Measurements from ENCODE around the gene PHOSPHO1. TPM values are rescaled to one million over a fixed set of nuclear protein-coding genes. Genes with fewer than 3 reads are reported as not detected.

PHOSPHO1 gene
- total RNA-seq, 1 donor from 2014 or later = not detected

DNA sequence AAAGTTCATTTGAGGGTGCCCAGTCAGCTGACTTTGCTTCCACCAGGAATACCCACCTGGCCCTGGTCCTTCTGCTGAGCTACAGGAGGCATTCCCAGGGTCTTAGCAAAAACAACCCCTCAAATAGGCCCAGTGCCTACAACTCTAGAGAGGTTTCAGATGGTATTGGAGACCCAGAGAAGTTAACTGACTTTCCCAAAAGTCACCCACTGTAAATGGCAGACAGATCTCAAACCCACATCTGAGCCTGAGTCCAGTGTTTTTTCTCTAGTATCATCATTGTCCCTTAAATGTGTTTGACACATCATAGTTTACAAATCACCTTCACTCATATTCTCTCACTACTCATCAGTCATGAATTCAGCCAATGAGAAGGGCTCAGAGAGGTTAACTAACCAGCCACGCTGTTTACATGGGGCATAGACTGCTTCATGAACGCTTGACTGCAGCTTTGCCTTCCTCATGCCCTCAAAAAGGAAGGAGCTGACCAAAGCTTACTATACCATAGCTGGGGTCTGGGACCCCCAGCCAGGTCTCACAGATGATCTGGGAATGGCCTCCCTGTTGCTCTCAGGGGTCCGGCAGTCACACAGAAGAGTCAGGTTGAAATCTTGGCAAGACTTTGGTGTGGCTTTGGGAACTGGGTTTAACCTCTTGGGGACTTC lies 3.7 kb downstream of the PHOSPHO1 start:
- DNase-seq (ENCODE audit: low spot score in 2 of 2) = no peak
- H3K27me3 ChIP-seq = peaks cover 3% of the 10 kb centered on the region
- H3K4me1 ChIP-seq = peaks cover 0 to 9% of the 10 kb centered on the region in 2 donors
- H3K27ac ChIP-seq = no peak overlapping the region
- H3K9me3 ChIP-seq = no peaks in the 10 kb centered on the region
- H3K36me3 ChIP-seq = no peaks in the 10 kb centered on the region
- H3K4me3 ChIP-seq = no peak overlapping the region
- intact Hi-C loops (cut with DNase I) = loop anchor here (1.0 to 2.0 kb wide), 2 partner anchors 47 to 64 kb away; no protein-coding TSS in a partner anchor
- TF ChIP-seq, protein P1, sequence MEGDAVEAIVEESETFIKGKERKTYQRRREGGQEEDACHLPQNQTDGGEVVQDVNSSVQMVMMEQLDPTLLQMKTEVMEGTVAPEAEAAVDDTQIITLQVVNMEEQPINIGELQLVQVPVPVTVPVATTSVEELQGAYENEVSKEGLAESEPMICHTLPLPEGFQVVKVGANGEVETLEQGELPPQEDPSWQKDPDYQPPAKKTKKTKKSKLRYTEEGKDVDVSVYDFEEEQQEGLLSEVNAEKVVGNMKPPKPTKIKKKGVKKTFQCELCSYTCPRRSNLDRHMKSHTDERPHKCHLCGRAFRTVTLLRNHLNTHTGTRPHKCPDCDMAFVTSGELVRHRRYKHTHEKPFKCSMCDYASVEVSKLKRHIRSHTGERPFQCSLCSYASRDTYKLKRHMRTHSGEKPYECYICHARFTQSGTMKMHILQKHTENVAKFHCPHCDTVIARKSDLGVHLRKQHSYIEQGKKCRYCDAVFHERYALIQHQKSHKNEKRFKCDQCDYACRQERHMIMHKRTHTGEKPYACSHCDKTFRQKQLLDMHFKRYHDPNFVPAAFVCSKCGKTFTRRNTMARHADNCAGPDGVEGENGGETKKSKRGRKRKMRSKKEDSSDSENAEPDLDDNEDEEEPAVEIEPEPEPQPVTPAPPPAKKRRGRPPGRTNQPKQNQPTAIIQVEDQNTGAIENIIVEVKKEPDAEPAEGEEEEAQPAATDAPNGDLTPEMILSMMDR (IDR thresholded peaks at IDR 0.05) = no peak

DNA sequence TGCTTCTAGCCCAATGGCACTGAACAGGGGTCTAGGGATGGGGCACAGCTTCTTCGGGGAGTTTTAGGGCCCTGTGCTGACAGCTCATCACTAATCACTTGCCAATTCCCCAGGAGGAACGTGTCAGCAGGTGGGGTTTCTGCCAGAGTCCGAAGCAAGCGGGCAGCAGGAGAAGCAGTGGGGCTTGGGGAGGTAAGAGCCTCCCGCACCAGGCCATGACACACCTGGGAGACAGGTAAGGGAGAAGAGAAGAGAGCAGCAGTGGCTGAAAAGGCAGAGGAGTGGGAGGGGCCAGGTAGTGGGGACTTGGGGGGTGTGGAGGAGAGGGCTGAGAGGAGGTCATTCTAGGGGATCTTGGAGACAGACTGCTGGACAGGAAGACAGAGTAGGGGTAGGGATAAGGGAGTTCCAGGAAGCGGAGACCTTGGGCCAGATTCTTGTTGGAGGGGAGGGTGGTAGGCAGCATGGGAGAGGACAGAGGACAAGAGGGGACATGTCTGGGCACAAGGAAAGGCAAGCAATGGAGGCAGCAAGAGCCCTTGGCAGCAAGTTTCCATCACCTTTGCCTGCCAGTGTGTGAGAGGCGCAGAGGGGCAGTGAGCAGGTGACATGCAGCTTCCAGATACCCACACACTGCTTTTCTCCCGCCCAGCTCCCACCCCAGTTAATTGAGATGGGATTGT lies 4.9 kb downstream of the PHOSPHO1 start:
- Histone ChIP-seq H3K4me1 (peaks cover 0 to 9% of the 10 kb centered on the region in 2 donors), H3K27me3 (peaks cover 3% of the 10 kb centered on the region), H3K27ac (no peak overlapping the region), H3K9me3 (no peaks in the 10 kb centered on the region), H3K36me3 (no peaks in the 10 kb centered on the region), H3K4me3 (no peak overlapping the region)
- no peak for DNase-seq (ENCODE audit: low spot score in 2 of 2)
- intact Hi-C loops (cut with DNase I) = loop anchor here (2.0 kb wide), 1 partner anchor 65 kb away; no protein-coding TSS in a partner anchor
- TF ChIP-seq, protein P1 (IDR thresholded peaks at IDR 0.05) = no peak

DNA sequence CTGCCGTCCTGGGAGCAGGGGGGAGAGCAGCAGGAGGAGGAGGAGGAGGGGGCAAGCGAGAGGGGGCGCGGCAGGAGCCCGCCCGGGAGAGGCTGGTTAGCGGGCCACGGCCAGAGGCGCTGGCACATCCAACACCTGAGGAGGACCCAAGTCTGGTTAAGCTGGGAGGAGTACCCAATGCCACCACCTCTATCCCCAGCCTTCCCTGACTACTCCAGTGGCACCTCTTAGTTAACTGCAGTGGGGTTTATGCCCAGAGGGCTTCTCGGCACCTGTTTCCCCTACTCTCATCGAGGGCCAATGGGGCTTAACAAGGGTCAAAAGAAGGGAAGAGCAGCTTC lies 5.6 kb downstream of the PHOSPHO1 start:
- Histone ChIP-seq H3K27ac (no peak overlapping the region), H3K4me1 (peaks cover 0 to 2% of the 10 kb centered on the region in 2 donors), H3K36me3 (no peaks in the 10 kb centered on the region), H3K4me3 (peak overlapping the region in 1 of 2 donors; percentile 28), H3K9me3 (no peaks in the 10 kb centered on the region), H3K27me3 (peaks cover 3% of the 10 kb centered on the region)
- intact Hi-C loops (cut with DNase I) = no loop called here
- TF ChIP-seq, protein P1 (IDR thresholded peaks at IDR 0.05) = no peak
- DNase-seq (ENCODE audit: low spot score in 2 of 2) = no peak

DNA sequence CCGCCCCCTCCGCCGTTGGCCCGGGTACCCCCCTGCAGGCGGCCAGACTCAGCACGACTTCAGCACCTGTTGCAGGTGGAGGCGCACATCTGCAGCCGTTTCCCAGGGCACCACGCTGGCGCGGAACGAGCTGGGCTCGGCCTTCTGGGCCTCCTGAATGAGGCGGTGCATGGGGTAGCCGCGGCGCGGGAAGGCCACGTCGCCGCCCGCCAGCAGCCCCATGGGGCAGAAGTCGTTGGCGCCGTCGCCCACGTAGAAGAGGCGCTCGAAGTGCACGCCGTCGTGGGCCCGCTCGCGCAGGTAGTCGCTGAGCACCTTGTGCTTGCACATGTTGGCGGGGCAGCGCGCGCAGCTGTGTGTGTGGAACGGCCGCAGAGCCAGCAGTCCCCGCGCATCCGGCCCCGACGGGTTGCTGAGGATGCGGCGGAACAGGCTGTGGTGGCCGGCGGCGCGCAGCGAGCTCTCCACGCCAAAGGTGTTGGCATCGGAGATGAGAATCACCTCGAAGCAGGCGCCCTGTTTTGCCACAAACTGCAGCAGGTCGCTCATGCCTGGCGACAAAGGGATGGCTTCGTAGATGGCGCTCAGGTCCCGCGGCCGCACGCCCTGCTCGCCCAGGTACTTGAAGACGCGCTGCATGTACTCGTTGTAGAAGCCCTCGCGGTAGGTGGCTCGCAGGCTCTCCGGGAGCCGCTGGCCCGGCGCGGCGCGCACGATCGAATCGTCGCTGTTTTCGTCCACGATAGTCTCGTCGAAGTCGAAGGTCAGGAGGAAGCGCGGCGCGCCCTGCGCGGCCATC lies 6.2 kb downstream of the PHOSPHO1 start:
- no peaks in the 10 kb centered on the region for H3K9me3 ChIP-seq
- peaks cover 3% of the 10 kb centered on the region for H3K27me3 ChIP-seq
- TF ChIP-seq, protein P1 (IDR thresholded peaks at IDR 0.05) = no peak
- no peak for DNase-seq (ENCODE audit: low spot score in 2 of 2)
- H3K27ac ChIP-seq = no peak overlapping the region
- H3K36me3 ChIP-seq = no peaks in the 10 kb centered on the region
- H3K4me1 ChIP-seq = no peaks in the 10 kb centered on the region
- intact Hi-C loops (cut with DNase I) = no loop called here
- H3K4me3 ChIP-seq = peak overlapping the region; percentile 28 to 30

DNA sequence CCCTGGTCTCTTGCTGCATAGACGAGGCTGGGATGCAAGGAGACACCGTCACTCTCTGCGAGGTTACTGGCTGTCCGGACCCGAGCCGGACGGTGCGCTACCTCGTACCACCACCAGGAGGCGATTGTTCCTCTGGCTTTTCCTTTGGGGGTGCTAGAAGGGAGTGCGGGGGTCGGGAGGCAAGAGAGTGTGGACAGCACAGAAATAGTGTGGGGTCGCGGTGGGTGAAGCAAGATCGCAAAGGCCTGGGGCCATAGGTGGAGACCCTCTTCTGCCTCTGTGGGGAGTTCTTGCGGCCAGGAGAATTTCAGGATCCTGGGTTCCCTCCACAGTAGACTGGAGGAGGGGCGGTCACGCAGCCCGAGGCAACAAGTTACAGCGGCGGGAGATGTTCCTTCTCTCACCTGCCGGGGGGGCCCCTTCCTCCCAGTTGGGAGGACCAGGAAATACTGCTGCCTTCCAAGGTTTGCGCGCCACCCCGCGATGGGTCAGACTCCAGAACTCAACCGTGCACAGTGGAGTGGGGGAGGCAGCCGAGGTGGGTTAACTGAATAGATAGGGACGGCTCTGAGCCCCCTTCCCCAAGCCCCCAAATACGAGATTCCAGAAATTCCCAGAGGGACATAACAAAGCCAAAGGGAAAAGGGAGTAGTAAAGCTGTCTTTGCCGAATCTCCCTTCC lies 6.9 kb downstream of the PHOSPHO1 start:
- Histone ChIP-seq H3K9me3 (no peaks in the 10 kb centered on the region), H3K4me3 (peak overlapping the region; percentile 28 to 30), H3K27ac (no peak overlapping the region), H3K4me1 (no peaks in the 10 kb centered on the region), H3K27me3 (peaks cover 3% of the 10 kb centered on the region), H3K36me3 (no peaks in the 10 kb centered on the region)
- intact Hi-C loops (cut with DNase I) = no loop called here
- DNase-seq (ENCODE audit: low spot score in 2 of 2) = no peak
- TF ChIP-seq, protein P1 (IDR thresholded peaks at IDR 0.05) = peak; percentile 72 to 85 (median 81)

Data from ascending aorta (tissue), 2 donors.